Osteocyte (in vitro differentiated cells): ENCODE results near the gene MICU2. TPM values are rescaled to one million over a fixed set of nuclear protein-coding genes. Genes with fewer than 3 reads are reported as not detected.

Experiments used
- DNase-seq: peaks from one replicate; pipeline ENCODE4 v3.0.0; 2021; ENCODE audit warnings: mixed read lengths; ENCODE audit not compliant: unreplicated experiment; ENCODE audit errors: extremely low spot score
- H3K27ac Mint-ChIP-seq: one replicate; pipeline ENCODE4 v1.8.0; 2021; ENCODE audit warnings: mild to moderate bottlenecking, mixed read lengths; ENCODE audit not compliant: unreplicated experiment
- H3K27me3 Mint-ChIP-seq: one replicate; pipeline ENCODE4 v1.8.0; 2021; ENCODE audit warnings: mixed read lengths; ENCODE audit not compliant: unreplicated experiment
- H3K36me3 Mint-ChIP-seq: one replicate; pipeline ENCODE4 v1.8.0; 2021; ENCODE audit warnings: mixed read lengths; ENCODE audit not compliant: unreplicated experiment
- H3K4me1 Mint-ChIP-seq: one replicate; pipeline ENCODE4 v1.8.0; 2021; ENCODE audit warnings: mixed read lengths; ENCODE audit not compliant: unreplicated experiment
- H3K4me3 Mint-ChIP-seq: one replicate; pipeline ENCODE4 v1.8.0; 2021; ENCODE audit warnings: mild to moderate bottlenecking, moderate library complexity, mixed read lengths; ENCODE audit not compliant: unreplicated experiment
- H3K9me3 Mint-ChIP-seq: one replicate; pipeline ENCODE4 v1.8.0; 2021; ENCODE audit warnings: mixed read lengths; ENCODE audit not compliant: unreplicated experiment
- CTCF ChIP-seq: fragments of 200-600 bp; sonication (generic); IDR thresholded peaks from 2 replicates; pipeline ENCODE4 v1.5.0; 2021; ENCODE audit warnings: antibody characterized with exemption, mild to moderate bottlenecking, moderate library complexity
- total RNA-seq: library from RNA; stranded (reverse); gene quantifications from 2 replicates; pipeline ENCODE4 v1.2.1, GENCODE V29; 2021

The MICU2 gene
- total RNA-seq, 1 donor from 2014 or later: 31.0 TPM

GRCh38 chr13:21528616-21529015 is 75.4 kb downstream of the MICU2 start:
- no peak for DNase-seq
- no peaks in the 10 kb centered on the region for H3K27me3 Mint-ChIP-seq
- H3K36me3 Mint-ChIP-seq: peaks cover 11% of the 10 kb centered on the region
- H3K4me3 Mint-ChIP-seq: no peak overlapping the region
- no peak overlapping the region for H3K27ac Mint-ChIP-seq
- no peak for TF ChIP-seq CTCF
- H3K4me1 Mint-ChIP-seq: peaks cover 2% of the 10 kb centered on the region
- H3K9me3 Mint-ChIP-seq: no peaks in the 10 kb centered on the region

- no peak for TF ChIP-seq CTCF
- Mint-ChIP-seq H3K27me3 (no peaks in the 10 kb centered on the region), H3K4me3 (no peak overlapping the region)
These were observed 77.0 kb downstream of the MICU2 start for GRCh38 chr13:21526707-21527540.

DNA sequence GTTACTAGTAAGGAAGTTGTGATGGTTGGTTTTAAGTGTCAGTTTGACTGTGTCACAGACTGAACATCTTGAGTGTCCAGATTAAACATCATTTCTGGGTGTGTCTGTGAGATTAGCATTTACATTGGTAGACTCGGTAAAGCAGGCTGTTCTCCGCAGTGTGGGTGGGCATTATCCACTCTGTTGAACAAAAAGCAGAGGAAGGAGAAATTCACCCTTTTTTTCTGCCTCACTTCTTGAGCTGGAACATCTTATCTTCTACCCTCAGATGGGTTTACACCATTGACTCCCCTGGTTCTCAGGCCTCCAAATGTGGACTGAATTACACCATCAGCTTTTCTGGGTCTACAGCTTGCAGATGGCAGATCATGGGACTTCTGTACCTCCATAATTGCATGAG is 81.1 kb downstream of the MICU2 start:
- Mint-ChIP-seq H3K27ac (no peak overlapping the region), H3K9me3 (no peaks in the 10 kb centered on the region), H3K4me1 (peaks cover 9% of the 10 kb centered on the region), H3K27me3 (no peaks in the 10 kb centered on the region), H3K36me3 (peaks cover 20% of the 10 kb centered on the region), H3K4me3 (no peak overlapping the region)
- DNase-seq: no peak
- no peak for TF ChIP-seq CTCF

More at GRCh38 chr13:21526707-21527540, 77.0 kb downstream of the MICU2 start:
- H3K36me3 Mint-ChIP-seq: peaks cover 6% of the 10 kb centered on the region
- H3K4me1 Mint-ChIP-seq: peaks cover 2% of the 10 kb centered on the region
- no peak overlapping the region for H3K27ac Mint-ChIP-seq
- no peaks in the 10 kb centered on the region for H3K9me3 Mint-ChIP-seq
- no peak for DNase-seq

- H3K27ac Mint-ChIP-seq: no peak overlapping the region
- peaks cover 9% of the 10 kb centered on the region for H3K4me1 Mint-ChIP-seq
- H3K27me3 Mint-ChIP-seq: no peaks in the 10 kb centered on the region
- H3K9me3 Mint-ChIP-seq: no peaks in the 10 kb centered on the region
- no peak for TF ChIP-seq CTCF
- H3K36me3 Mint-ChIP-seq: peaks cover 20% of the 10 kb centered on the region
- no peak for DNase-seq
- H3K4me3 Mint-ChIP-seq: no peak overlapping the region
These were observed 81.8 kb downstream of the MICU2 start for GRCh38 chr13:21522130-21522529.

DNA sequence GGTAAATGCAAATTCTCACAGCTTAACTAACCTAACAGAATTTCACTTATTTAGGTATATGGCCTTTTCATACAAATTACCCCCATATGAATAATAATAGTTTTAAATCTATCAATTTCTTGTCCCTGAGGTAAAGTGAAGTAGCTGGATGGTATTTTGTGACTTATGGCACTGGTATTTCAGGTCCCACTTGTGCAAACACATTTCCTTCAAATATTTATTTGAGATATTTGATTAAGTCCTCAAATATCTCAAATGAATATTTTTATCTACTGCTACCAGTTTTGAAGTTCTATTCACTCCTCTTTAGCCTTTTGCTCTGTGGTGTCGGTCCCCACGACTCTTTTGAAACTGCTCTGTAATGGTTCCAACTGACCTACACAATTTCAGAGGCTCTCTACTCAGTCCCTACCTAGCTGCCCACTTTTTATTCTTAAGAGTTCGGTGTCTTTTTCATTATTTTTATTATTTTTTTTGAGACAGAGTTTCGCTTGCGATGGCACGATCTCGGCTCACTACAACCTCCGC is 85.3 kb downstream of the MICU2 start:
- H3K4me3 Mint-ChIP-seq: no peak overlapping the region
- DNase-seq: no peak
- H3K9me3 Mint-ChIP-seq: no peaks in the 10 kb centered on the region
- H3K4me1 Mint-ChIP-seq: peaks cover 9% of the 10 kb centered on the region
- H3K27me3 Mint-ChIP-seq: no peaks in the 10 kb centered on the region
- H3K27ac Mint-ChIP-seq: no peak overlapping the region
- TF ChIP-seq CTCF: no peak
- H3K36me3 Mint-ChIP-seq: peaks cover 19% of the 10 kb centered on the region
